Posterior cingulate gyrus (tissue), 11 donors: ENCODE results near the gene FAM13C.

Experiments
- DNase-seq, 10 donors: peaks; one replicate each; pipeline versions ENCODE4 v3.0.0 to v3.0.0-alpha.2; 2020 to 2021; ENCODE audit warnings: mixed read lengths in 3 of 10
- intact Hi-C: fragments of 100-400 bp; cut with DNase I; formaldehyde crosslinking; loops from one replicate; pipeline ENCODE4 v1.15.1; 2023

The FAM13C gene

DNA sequence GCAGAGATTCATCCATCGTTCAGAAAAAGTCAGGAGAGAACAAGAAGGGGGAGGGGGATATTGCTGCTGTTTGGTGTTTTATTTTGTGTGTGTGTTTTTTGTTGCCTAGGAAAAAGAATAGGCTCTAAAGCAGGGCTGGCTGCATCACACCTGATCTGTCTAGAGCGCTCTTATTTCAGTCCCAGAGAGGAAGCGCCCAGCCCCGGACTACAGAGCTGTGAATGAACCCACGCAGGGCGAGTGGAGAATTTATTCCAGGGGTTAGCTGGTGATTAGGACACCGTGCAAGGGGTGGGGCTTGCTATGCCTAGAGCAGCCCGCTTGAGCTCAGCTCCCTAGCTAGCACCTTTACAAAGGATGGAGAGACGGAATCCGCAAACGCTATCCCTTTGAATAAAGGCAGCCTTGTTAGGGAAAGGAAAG, 621 bp upstream of the FAM13C start:
- intact Hi-C loops: loop anchor here (10.0 kb wide), 1 partner anchor 118 kb away; no protein-coding TSS in a partner anchor
- DNase-seq: peak; percentile 27 to 93 (median 60)

DNA sequence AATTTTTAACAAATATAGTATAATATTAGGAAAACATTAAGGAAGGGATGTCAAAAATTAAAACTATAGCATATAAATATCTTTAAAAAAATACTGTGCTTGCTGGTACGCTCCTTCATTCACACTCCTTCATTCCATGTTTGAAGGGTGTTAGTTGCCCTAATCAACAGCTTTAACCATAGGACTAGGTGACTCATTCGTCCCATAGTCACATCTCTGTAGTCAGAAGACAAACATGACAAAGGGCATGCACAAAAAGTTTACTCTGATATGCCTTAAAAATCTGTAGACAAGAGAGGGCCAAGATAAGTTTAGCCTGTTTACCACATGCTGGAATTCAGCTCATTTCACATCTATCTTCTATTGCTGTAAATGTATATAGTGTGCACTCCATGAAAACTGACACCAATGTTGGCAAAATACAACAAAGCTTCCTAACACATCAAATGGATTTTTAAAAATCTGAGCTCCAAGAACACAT, 646 bp downstream of the FAM13C start:
- no peak for DNase-seq
- intact Hi-C loops: loop anchor here (10.0 kb wide), 1 partner anchor 117 kb away; no protein-coding TSS in a partner anchor

DNA sequence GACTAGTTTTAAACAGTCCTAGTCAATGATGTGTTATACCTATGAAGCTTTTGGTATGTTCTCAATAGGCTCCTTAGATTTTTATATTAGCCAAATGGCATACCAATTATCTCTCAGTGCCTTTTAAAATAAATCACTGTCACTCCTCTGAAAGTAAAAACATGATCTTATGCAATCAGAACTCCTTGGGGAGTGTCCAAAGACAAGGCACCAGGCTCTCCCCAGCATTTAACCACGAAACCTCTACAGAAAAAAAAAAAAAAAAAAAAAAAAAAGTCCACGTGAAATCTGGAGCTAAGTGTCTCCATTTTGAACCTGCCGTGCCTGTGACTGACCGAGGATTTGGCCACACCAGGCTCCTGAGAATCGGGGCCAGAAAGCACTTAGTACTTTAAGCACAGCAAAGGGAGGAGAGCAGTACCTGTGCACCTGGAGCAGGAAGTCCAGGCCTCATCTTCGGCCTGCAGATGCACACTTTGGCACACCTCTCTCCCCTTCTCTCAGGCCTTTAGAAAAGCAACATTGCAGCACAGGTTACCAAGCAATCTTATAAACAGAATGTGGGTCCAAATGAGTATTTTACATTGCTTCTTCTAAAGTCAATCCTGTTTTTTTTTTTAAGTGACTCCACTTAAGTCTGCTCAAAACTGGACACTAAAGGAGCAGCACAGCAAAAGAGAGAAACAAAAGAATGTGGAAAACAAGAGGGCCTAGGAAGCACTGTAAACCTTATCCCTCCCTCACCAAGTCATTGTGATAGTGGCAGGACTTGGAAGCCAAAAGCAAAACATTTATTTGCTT, 1.5 kb downstream of the FAM13C start:
- intact Hi-C loops: loop anchor here (10.0 kb wide), 1 partner anchor 116 kb away; no protein-coding TSS in a partner anchor

DNA sequence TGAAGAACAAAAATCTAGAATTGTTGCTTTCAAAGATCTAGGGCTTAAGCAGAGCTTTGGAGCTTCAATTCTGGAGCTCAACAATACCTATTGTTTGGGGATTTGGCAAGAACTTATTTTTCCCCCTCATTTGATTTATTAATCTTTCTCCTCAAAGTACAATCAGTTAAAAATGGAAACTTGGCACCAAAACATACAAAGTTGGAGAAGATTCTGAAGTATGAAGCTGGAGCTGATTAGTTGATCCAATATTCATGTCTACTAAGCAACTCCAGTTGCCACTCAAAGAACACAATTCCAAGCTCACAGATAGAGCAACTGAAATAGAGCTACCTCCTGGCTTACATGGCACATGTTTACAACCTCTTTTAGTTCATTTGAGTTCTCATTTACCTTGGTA, 3.8 kb downstream of the FAM13C start:
- intact Hi-C loops: loop anchor here (10.0 kb wide), 2 partner anchors 64 to 226 kb away; no protein-coding TSS in a partner anchor
- no peak for DNase-seq

More for the DNA sequence above, 1.5 kb downstream of the FAM13C start:
- DNase-seq: no peak

DNA sequence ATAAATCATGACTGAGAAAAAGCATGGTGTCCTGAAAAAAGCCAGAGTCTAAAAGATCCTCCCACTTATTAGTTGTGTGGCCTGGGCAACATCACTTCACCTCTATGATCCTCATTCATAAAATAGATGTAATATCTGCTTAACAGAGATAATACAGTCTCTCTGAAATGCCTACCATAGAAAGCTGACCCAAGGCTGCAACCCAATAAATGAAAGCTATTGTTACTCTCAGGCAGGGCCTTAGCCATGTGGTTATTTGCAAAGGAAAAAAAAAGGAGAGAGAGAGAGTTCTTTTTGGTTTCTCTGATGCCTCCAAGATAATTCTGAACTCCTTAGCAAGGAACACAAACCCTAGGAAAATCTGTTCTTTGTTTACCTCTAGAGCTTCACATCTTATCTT, 7.9 kb downstream of the FAM13C start:
- intact Hi-C loops: loop anchor here (10.0 kb wide), 2 partner anchors 60 to 230 kb away; no protein-coding TSS in a partner anchor
- DNase-seq: no peak

DNA sequence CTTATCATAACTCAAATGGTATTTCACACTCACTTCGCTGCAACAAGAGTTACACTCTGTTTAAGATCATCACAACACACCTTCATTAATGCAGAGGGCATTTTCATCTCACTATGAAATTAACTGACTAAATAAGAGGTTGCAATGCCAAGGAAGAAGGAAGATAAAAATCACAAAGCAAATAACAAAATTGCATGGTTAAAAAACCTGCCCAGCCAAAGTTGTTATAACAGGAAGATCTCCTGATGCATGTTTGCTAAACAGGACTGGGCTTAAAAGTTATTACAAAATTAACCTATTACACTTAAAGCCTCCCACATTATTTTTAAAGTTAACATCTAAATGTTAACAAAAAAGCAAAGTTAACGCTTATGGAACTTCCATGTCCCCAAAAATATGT, 11.8 kb downstream of the FAM13C start:
- DNase-seq: no peak
- intact Hi-C loops: loop anchor here (10.0 kb wide), 2 partner anchors 56 to 234 kb away; no protein-coding TSS in a partner anchor

DNA sequence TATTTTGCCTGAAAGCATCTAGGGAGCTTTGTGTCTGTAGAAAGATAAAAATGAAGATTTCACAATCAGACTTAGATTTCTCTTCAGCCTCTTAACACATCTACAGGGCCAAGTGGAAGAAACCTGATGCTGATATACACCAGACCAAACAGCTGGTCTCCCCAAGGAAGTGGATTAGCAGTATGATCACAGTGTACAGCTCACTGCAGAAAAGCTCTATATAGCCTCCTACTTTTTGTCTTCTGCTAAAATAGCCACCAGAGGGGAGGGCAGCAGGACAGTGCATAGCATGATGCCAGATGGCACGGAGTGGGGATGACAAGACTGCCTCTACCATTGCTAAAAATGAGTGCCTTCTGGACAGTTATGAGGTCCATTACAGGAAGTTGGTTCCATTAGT, 16.0 kb downstream of the FAM13C start:
- DNase-seq: peak in 2 of 10 donors; percentile 31 to 72
- intact Hi-C loops: no loop called here

DNA sequence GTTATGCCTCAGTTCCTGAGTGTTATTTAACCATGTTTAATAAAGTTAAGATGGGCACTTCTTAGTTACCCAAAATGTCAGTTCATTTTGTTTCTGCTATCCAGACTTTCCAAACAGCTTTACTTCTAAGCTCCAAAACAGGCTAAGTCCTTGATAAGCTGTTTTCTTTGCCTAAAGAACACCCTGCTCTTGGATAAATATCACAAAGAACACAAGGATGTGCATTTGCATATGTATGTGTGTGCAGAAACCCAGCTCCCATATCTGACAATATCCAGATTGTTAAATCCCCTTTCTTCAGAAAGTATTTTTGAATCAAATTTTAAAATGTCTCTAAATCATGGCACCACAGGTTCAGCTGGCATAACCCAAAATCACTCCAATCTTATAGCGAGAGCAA, 19.6 kb downstream of the FAM13C start:
- intact Hi-C loops: no loop called here
- no peak for DNase-seq

DNA sequence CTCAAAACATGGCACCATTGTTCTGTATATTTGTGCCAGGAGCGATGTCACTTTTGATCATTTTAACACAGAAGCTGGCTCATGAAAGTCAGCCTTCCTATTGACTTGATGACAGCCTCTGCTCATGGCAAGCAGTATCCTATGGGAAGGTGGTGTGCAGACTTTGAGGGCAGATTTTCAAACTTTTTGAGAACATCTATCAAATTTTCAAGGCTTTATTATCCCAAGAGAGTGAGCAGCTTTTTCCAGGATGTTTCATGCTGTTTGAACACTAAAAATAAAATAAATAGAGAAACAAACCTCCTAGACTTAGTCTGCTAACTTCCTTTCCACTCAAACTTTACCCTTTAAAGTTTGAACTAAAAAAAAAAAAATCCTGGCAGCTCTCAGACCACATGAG, 20.3 kb downstream of the FAM13C start:
- intact Hi-C loops: no loop called here
- no peak for DNase-seq

DNA sequence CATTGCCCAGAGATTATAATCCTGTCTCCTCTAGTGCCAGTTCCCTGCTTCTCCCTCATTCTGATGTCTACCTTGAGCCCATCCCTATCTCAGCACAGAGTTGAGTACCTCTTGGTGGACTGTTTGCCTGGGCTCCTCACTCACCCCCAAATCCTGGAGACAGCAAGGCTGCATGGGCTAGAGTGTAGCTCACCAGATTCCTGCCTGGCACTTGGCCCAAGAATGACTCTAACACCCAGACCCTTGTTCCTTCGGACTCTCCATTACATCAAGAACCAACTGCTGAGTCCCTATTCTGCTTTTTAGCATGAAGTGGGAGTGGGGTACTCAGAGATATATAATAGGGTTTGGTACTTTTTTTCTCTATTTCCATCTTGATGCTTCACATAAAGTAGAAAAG, 22.1 kb downstream of the FAM13C start:
- DNase-seq: no peak
- intact Hi-C loops: no loop called here

DNA sequence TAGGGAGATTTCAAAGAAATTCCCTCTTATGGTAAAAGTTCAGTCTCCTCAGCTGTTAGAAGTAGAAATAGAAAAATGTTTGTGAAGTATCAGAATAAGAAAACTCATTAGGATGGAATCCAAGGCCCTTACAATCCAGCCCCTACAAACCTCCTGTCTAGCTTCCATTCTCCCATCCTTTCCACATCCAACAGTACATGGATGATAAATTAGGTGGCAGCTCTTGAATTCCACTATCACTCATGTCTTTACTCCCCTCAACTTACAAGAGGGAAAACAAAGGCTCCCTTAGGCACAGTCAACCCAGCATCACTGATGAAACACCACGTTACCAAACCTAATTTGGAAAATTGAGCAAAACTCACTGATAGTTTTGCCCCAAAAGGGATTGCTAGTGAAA, 23.0 kb downstream of the FAM13C start:
- DNase-seq: no peak
- intact Hi-C loops: no loop called here

DNA sequence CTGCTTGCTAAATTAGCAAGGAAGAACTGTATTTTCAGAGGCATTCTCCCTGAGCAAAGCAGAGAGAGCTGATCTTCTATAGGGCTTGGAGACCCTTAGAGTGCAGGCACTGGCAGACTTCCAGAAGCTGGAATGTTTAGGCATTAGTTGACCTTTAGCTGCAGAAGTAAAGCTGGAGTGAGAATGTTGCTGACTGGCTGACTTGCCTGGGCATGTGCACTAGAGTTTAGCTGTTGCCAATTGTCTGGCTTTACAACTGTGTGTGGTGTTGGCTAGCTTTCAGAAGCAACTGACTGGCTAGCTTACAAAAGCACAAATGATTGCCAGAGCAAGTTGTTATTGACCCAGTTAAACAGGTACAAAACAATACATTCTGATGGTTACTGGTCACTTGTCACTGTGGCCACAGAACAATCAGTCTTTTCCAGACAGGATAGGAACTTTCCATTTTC, 25.1 kb downstream of the FAM13C start:
- intact Hi-C loops: no loop called here
- DNase-seq: peak in 7 of 10 donors; percentile 29 to 88 (median 53)

DNA sequence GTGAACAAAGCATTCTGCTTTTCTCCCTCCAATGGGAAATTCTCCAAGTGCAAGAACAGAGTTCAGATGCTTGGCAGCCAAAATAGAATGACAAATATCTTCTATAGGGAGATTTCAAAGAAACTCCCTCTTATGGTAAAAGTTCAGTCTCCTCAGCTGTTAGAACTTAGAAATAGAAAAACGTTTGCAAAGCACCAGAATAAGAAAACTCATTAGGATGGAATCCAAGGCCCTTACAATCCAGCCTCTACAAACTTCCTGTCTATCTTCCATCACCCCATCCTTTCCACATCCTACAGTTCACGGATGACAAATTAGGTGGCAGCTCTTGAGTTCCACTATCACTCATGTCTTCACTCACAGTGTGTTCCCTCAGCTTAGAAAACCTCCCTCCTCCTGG, 25.7 kb downstream of the FAM13C start:
- DNase-seq: no peak
- intact Hi-C loops: no loop called here

DNA sequence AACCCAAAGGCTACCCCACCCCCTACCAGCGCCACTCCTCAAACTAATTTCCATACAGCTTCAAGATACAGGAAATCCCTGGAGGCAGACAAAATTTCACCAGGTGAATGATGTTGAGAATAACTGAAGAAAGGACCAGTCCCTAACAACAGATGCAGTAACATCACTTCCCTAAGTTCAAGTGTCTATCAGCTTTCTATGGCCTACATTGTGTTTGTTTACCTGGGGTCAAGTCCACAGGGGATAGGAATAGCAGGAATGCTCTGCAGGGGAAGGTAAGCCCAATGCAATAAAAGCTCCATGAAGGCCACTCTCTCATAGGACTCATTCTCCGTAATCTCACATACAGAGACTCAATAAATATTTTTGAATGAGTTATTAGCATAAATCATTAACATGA, 26.9 kb downstream of the FAM13C start:
- intact Hi-C loops: no loop called here
- DNase-seq: no peak

DNA sequence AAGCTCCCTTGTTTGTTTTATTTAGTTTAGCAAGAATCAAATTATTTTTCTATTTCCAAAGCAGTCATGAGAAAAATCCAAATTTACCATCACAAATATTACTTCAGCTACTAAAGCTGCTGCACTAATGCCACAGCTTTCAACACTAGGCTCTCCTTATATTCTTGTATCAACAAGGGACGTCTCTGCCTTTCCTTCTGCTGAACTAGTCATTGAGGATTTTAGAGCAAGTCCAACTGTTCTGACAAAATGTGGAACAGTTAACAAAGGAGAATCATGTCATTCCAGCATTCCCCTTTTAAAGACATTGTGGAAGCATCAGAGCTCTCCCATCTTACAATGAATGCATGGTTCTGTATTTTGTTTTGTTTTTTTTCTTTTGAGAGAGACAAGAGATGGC, 28.6 kb downstream of the FAM13C start:
- no peak for DNase-seq
- intact Hi-C loops: no loop called here

DNA sequence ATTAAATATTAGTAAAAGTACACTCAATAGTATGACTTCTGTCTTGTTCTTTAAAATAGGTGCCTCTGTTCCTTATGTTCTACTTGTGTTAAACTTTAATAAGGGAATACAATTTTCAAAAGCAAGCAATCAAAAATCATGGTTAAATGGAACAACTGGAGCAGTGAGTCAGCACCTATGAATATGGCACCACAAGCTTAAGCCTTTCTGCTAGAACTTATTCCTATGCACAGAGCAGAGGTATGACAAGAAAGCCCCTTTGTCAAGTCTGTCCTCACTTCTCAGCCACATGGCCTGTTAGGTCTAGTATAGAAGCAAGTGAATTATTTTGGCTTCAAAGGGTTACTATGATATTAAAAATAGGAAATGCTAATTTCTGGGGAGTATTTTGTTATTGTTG, 29.8 kb downstream of the FAM13C start:
- DNase-seq: no peak
- intact Hi-C loops: no loop called here

DNA sequence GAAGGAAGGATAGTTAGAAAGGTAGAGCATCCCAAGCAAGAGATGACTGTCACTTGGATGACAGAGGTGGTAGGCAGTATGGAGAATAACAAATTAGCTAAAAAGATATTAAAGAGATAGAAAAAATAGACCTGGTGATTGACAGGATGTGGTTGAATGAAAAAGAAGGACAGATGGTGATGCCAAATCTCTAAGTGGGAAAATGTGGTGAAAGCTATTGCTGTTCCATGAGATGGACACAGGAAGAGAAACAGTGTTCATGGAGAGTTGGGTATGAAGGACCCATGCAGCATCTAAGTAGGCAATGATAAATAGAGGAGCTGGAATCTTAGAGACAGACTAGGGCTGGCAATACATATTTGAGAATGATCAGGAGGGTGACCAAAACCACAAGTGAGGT, 30.7 kb downstream of the FAM13C start:
- no peak for DNase-seq
- intact Hi-C loops: no loop called here

DNA sequence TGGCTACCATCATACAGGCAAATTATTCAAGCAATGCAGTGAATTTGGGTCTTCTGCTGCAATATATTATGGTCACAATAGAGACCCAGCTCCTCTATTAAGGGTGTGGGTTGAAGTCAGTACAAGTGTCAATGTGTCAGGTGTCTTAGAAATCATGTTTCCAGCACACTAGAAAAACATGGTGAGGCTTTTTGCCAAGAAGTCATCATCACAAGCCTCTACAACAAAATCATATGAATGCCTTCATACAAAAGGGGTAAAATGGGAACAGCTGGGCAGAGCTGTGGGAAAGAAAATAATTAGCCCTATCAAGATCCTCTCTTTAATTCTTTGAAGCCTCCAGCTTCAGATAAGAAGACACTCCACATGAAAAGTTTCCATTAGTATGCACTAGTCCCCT, 37.2 kb downstream of the FAM13C start:
- intact Hi-C loops: no loop called here
- no peak for DNase-seq

DNA sequence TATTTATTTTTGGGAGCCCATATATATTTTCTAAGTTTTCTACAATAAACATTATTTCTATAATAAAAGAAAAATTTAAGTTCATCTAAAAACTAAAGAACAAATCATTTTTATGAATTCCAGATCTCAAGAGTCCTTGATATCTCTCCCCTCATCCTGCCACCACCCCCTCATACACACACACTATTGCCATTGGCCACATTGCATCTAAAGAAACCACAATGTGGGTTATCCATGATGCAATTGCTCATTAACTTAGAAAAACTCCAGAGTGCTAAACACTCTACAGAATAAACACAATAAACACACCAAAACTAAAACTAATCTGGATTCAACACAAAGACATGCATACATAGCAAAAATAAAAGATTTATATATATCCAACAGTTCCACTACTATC, 37.8 kb downstream of the FAM13C start:
- intact Hi-C loops: no loop called here
- no peak for DNase-seq

DNA sequence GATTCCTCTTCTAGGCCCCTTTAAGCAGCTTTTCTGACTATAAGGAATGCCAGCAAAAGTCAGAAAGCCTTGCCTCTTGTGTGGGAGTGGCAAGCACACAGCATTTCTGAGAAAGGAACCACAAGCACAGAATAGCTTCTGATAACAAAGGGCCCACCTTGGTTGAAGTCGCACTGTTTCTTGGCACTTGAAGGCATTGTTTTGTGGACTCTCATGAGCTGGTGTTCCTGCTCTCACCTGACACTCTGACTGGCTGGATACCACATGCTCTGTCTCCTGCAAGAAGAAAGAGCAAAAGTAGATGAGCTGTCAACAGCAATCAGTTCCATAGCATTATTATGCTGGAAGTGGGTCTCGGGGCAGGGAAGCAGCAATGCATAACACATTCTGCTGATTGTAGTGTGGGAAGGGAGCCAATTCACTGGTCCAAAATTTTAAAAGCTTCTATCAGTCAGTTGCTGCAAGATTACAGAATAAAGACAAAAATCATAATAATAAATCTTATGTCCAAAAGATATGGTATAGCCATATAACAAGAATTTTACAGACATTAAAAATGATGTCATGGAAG, 38.4 kb downstream of the FAM13C start:
- intact Hi-C loops: no loop called here
- DNase-seq: no peak

DNA sequence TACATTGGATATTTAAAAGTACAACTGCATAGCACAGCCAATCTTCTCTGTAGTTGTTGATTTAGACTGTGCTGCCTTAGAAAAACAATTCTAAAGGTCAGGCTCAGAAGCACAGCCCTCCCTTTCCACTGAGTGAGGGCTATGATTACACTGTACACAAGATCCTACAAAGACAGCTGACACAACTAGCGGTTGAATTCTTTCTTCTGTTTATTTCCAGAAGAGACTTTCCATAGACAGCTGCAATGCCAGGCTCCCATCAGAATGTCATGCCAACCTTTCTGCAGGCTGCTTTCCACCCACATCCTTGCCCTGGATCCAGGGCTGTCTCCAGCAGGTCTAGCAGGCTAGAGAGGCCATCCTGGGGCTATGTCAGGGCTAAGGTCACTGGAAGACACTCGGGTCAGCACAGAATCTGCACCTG, 39.3 kb downstream of the FAM13C start:
- intact Hi-C loops: no loop called here
- DNase-seq: peak in 1 of 10 donors; percentile 72

DNA sequence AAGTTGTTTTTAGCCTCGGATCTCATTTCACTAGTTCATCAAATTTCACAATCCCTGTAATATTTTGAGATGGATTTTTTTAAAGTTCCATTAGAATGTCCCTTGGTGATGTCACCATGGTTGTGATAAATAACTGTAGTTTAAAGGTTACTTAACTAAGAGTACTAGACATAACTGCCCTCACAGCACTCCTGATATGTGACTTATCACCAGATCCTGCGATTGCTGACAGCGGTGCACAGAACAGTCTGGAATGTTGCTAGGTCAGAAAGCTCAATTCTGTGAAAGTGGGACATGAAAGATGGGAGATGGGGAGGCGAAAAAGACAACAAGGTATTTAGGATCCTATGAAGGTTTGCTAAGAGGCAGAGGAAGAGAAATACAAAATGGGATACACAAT, 40.2 kb downstream of the FAM13C start:
- DNase-seq: no peak
- intact Hi-C loops: no loop called here
